Esophagus squamous epithelium (tissue), 4 donors: ENCODE data around the gene GRPEL1.
"Not testable (repeated sequence)": the region's sequence is repeated elsewhere in the genome, so short reads cannot be mapped to it uniquely, and the experiment has no call there.

Experiments
- CTCF ChIP-seq, 6 experiments: fragments of 450-650 bp in 4 of 6; fragments of 200-600 bp in 2 of 6; sonication (generic) in 2 of 6; IDR thresholded peaks; one replicate each; pipeline ENCODE4 v1.5.1; 2016 to 2019; ENCODE audit warnings: antibody characterized with exemption in 6 of 6, mild to moderate bottlenecking in 4 of 6, moderate library complexity in 4 of 6
- POLR2A ChIP-seq, 4 donors: fragments of 450-650 bp; IDR thresholded peaks; one replicate each; pipeline ENCODE4 v1.6.1; 2017; ENCODE audit warnings: antibody characterized with exemption in 4 of 4, mild to moderate bottlenecking in 4 of 4, moderate library complexity in 3 of 4

- TF ChIP-seq CTCF, POLR2A (IDR thresholded peaks at IDR 0.05): not testable (repeated sequence)
These were observed 12.0 kb upstream of the GRPEL1 start for GRCh38 chr4:7079909-7080308.
